IMR-90 (cell line): Measurements from ENCODE around the gene PLD2. TPM values are rescaled to one million over a fixed set of nuclear protein-coding genes. Genes with fewer than 3 reads are reported as not detected.

Experiments
- ATAC-seq: fragments of 200-7000 bp; cut with Tn5 transposase; 2 replicates; pipeline ENCODE4 v1.9.1; 2020; ENCODE audit warnings: low read depth, mild to moderate bottlenecking, moderate library complexity
- BruUV-seq: library from RNA; stranded (reverse); fragments of 400-500 nt; replicated peaks from 2 replicates; lab custom pipeline; 2021; lab: Mats Ljungman, UMichigan
- CTCF ChIA-PET: fragments of 300-600 bp; formaldehyde crosslinking; extraction: SDS; loops from one replicate; lab custom pipeline; 2021; ENCODE audit warnings: antibody characterized with exemption; lab: Yijun Ruan, JAX
- POLR2A ChIA-PET: fragments of 300-600 bp; sonication (Branson Sonifier 250); formaldehyde crosslinking; loops from one replicate; lab custom pipeline; 2022; ENCODE audit warnings: antibody characterized with exemption; ENCODE audit not compliant: unreplicated experiment; lab: Charles Lee
- DNase-seq: peaks from one replicate; pipeline ENCODE4 v3.0.0; 2013
- H2AFZ ChIP-seq: replicated peaks from 2 replicates; pipeline ENCODE3; 2013; ENCODE audit warnings: low read length, mild to moderate bottlenecking; ENCODE audit not compliant: poor library complexity
- H2AK5ac ChIP-seq: 2 replicates; pipeline ENCODE4 v1.6.1; 2013; ENCODE audit warnings: low read depth, low read length, inconsistent platforms
- H2AK9ac ChIP-seq: replicated peaks from 2 replicates; pipeline ENCODE3; 2013; ENCODE audit warnings: mild to moderate bottlenecking, low read depth, low read length, moderate library complexity; ENCODE audit not compliant: poor library complexity
- H2BK120ac ChIP-seq: 2 replicates; pipeline ENCODE4 v1.6.1; 2013; ENCODE audit warnings: low read depth, low read length, inconsistent platforms
- H2BK15ac ChIP-seq: 3 replicates; pipeline ENCODE4 v1.6.1; 2013; ENCODE audit warnings: low read depth, low read length, inconsistent platforms
- H2BK20ac ChIP-seq: 2 replicates; pipeline ENCODE4 v1.6.1; 2013; ENCODE audit warnings: low read depth, mild to moderate bottlenecking, inconsistent platforms, low read length, moderate library complexity
- H2BK5ac ChIP-seq: 2 replicates; pipeline ENCODE4 v1.6.1; 2013; ENCODE audit warnings: mild to moderate bottlenecking, low read depth, low read length, inconsistent platforms; ENCODE audit not compliant: poor library complexity, severe bottlenecking
- H3K14ac ChIP-seq: replicated peaks from 2 replicates; pipeline ENCODE4 v1.6.1; 2013; ENCODE audit warnings: low read depth, low read length, inconsistent platforms
- H3K18ac ChIP-seq: 2 replicates; pipeline ENCODE4 v1.6.1; 2013; ENCODE audit warnings: low read depth, low read length, control low read depth
- H3K23ac ChIP-seq: 2 replicates; pipeline ENCODE4 v1.6.1; 2013; ENCODE audit warnings: low read depth, low read length, inconsistent platforms
- H3K27ac ChIP-seq: 2 replicates; pipeline ENCODE4 v1.5.1; 2013; ENCODE audit warnings: mild to moderate bottlenecking, control low read depth, low read length; ENCODE audit not compliant: insufficient read depth
- H3K27me3 ChIP-seq: 2 replicates; pipeline ENCODE4 v1.6.1; 2013; ENCODE audit warnings: low read length; ENCODE audit not compliant: control insufficient read depth, insufficient read depth
- H3K36me3 ChIP-seq: 2 replicates; pipeline ENCODE4 v1.6.1; 2013; ENCODE audit warnings: low read length, mixed read lengths; ENCODE audit not compliant: control insufficient read depth, insufficient read depth
- H3K4ac ChIP-seq: 2 replicates; pipeline ENCODE4 v1.6.1; 2013; ENCODE audit warnings: low read depth, low read length, inconsistent platforms
- H3K4me1 ChIP-seq: 2 replicates; pipeline ENCODE4 v1.6.1; 2013; ENCODE audit warnings: low read length, mixed read lengths; ENCODE audit not compliant: control insufficient read depth, insufficient read depth
- H3K4me2 ChIP-seq: 2 replicates; pipeline ENCODE4 v1.6.1; 2013; ENCODE audit warnings: low read depth, mild to moderate bottlenecking, control low read depth, low read length, moderate library complexity
- H3K4me3 ChIP-seq: 2 replicates; pipeline ENCODE4 v1.5.1; 2013; ENCODE audit warnings: low read depth, mild to moderate bottlenecking, control low read depth, low read length, moderate library complexity; ENCODE audit not compliant: insufficient read depth
- H3K56ac ChIP-seq: 2 replicates; pipeline ENCODE4 v1.6.1; 2013; ENCODE audit warnings: low read length, inconsistent platforms; ENCODE audit not compliant: insufficient read depth; ENCODE audit errors: extremely low read depth
- H3K79me1 ChIP-seq, 2 experiments: 2 replicates each; pipeline ENCODE4 v1.6.1; 2013; ENCODE audit warnings: low read length in 2 of 2, inconsistent platforms in 1 of 2, low read depth in 1 of 2
- H3K9ac ChIP-seq: 2 replicates; pipeline ENCODE4 v1.6.1; 2013; ENCODE audit warnings: low read depth, low read length, control low read depth
- H3K9me1 ChIP-seq: 2 replicates; pipeline ENCODE4 v1.6.1; 2013; ENCODE audit warnings: low read length, inconsistent platforms; ENCODE audit not compliant: insufficient read depth
- H3K9me3 ChIP-seq: 2 replicates; pipeline ENCODE4 v1.6.1; 2013; ENCODE audit warnings: low read length; ENCODE audit not compliant: control insufficient read depth, insufficient read depth
- H4K20me1 ChIP-seq: 2 replicates; pipeline ENCODE4 v1.6.1; 2013; ENCODE audit warnings: low read length, inconsistent platforms; ENCODE audit not compliant: insufficient read depth
- H4K5ac ChIP-seq: 2 replicates; pipeline ENCODE4 v1.6.1; 2013; ENCODE audit warnings: mild to moderate bottlenecking, low read depth, low read length, control low read depth
- H4K8ac ChIP-seq, 2 experiments: 2 replicates each; pipeline ENCODE4 v1.6.1; 2013; ENCODE audit warnings: low read depth in 2 of 2, low read length in 2 of 2, control low read depth in 1 of 2, inconsistent platforms in 1 of 2
- H4K91ac ChIP-seq: 2 replicates; pipeline ENCODE4 v1.6.1; 2013; ENCODE audit warnings: low read depth, low read length, inconsistent platforms; ENCODE audit not compliant: insufficient read depth
- MAZ ChIP-seq: IDR thresholded peaks from 2 replicates; pipeline ENCODE4 v1.6.1; 2012; ENCODE audit warnings: low read depth, mild to moderate bottlenecking, low read length, improper control_type of control experiment, moderate library complexity, borderline replicate concordance
- MXI1 ChIP-seq: IDR thresholded peaks from 2 replicates; pipeline ENCODE4 v1.6.1; 2012; ENCODE audit warnings: low read depth, mild to moderate bottlenecking, low read length, moderate library complexity, borderline replicate concordance
- RCOR1 ChIP-seq: IDR thresholded peaks from 2 replicates; pipeline ENCODE4 v1.6.1; 2012; ENCODE audit warnings: mild to moderate bottlenecking, low read length, improper control_type of control experiment; ENCODE audit not compliant: insufficient replicate concordance
- WGBS, 2 experiments: methylation state at CpG; one replicate each; pipeline versions ENCODE4 v1.1.5 to v1.1.7; 2013; ENCODE audit warnings: missing lambda C conversion rate in 2 of 2; ENCODE audit not compliant: insufficient read length in 1 of 2; ENCODE audit errors: extremely low coverage in 2 of 2; 5-methylcytosine and 5-hydroxymethylcytosine counted together
- dilution Hi-C: fragments of 300-500 bp; cut with HindIII; formaldehyde crosslinking; loops from one replicate; pipeline ENCODE4 v1.14.3; 2018; ENCODE audit warnings: low sequenced_read_pairs; ENCODE audit not compliant: unreplicated experiment
- in situ Hi-C: fragments of 300-500 bp; cut with MboI; formaldehyde crosslinking; loops from 3 replicates; pipeline ENCODE4 v1.14.3; 2019; ENCODE audit warnings: low sequenced_read_pairs, inconsistent platforms, mixed read lengths
- intact Hi-C: fragments of 100-400 bp; cut with micrococcal nuclease; formaldehyde crosslinking; loops from 2 replicates; pipeline ENCODE4 v1.10.0; 2022
- polyA plus RNA-seq, 3 experiments: library from polyadenylated mRNA; depleted of rRNA; stranded (reverse); fragments of >200 nt; gene quantifications; 2 replicates each; pipeline ENCODE4 v1.2.3, GENCODE V29; 2012; ENCODE audit warnings: low replicate concordance in 1 of 3
- total RNA-seq: library from RNA; depleted of rRNA; stranded (reverse); fragments of >200 nt; gene quantifications from 2 replicates; pipeline ENCODE4 v1.2.3, GENCODE V29; 2012

The PLD2 gene
- total and polyA plus RNA-seq, 2 of the 4 experiments (the other 2 are of a cell fraction) = 12.5 to 28.0 TPM

GRCh38 chr17:4812690-4813089 lies 5.7 kb downstream of the PLD2 start:
- DNase-seq (no peak), ATAC-seq (no peak)
- dilution Hi-C loops = no loop called here
- Histone ChIP-seq H3K27me3 (no peaks in the 10 kb centered on the region), H2AFZ (no peak overlapping the region), H3K4me3 (no peak overlapping the region), H3K36me3 (peaks cover 46% of the 10 kb centered on the region), H3K4ac (no peak overlapping the region), H4K8ac (no peak overlapping the region), H4K91ac (no peak overlapping the region), H2BK120ac (no peak overlapping the region), H3K56ac (no peak overlapping the region), H4K5ac (no peak overlapping the region), H2AK9ac (no peak overlapping the region), H2BK15ac (no peak overlapping the region), H3K9me1 (0 out of 2 replicates have a peak, but pooled peaks cover 4% of the 10 kb centered on the region), H4K20me1 (peaks cover 11% of the 10 kb centered on the region), H3K14ac (no peak overlapping the region), H3K4me1 (peaks cover 2% of the 10 kb centered on the region; the same call in 1 of the 2 replicates), H3K4me2 (no peak overlapping the region), H3K27ac (no peak overlapping the region), H3K9ac (no peak overlapping the region), H3K23ac (no peak overlapping the region), H2BK20ac (no peak overlapping the region), H3K18ac (no peak overlapping the region), H3K9me3 (no peaks in the 10 kb centered on the region), H2AK5ac (no peak overlapping the region), H3K79me1 (peaks cover 0 to 11% of the 10 kb centered on the region in 2 experiments; a peak in 3 of 4 replicates), H2BK5ac (no peak overlapping the region)
- ChIA-PET CTCF (no interaction called here), POLR2A (no interaction called here)
- intact Hi-C loops = no loop called here
- in situ Hi-C loops = no loop called here
- no TSS peak for BruUV-seq
- WGBS, 2 experiments = 100% methylated on average over 2 of the region's 7 CpGs; no CpG with 5 or more reads in 1 of the 2 experiments
- no peak for TF ChIP-seq RCOR1
- TF ChIP-seq MAZ = no peak
- TF ChIP-seq MXI1 = no peak
